ENCODE results near the gene EPHB2.

The EPHB2 gene

GRCh38 chr1:22782406-22782805, 71.8 kb downstream of the EPHB2 start:
- DNase-seq = no peak

- no peak for DNase-seq
These were observed 73.7 kb downstream of the EPHB2 start for GRCh38 chr1:22784317-22784716.

GRCh38 chr1:22784737-22785136, 74.1 kb downstream of the EPHB2 start:
- no peak for DNase-seq

GRCh38 chr1:22786101-22786500, 75.5 kb downstream of the EPHB2 start:
- no peak for DNase-seq

GRCh38 chr1:22786719-22787489, 76.3 kb downstream of the EPHB2 start:
- no peak for DNase-seq

- no peak for DNase-seq
These were observed 77.0 kb downstream of the EPHB2 start for GRCh38 chr1:22787636-22788035.

- no peak for DNase-seq
These were observed 77.6 kb downstream of the EPHB2 start for GRCh38 chr1:22788254-22788661.

- DNase-seq = no peak
These were observed 78.8 kb downstream of the EPHB2 start for GRCh38 chr1:22789356-22789994.

- DNase-seq = no peak
These were observed 79.8 kb downstream of the EPHB2 start for GRCh38 chr1:22790232-22791008.

- DNase-seq = no peak
These were observed 81.2 kb downstream of the EPHB2 start for GRCh38 chr1:22791831-22792347.

GRCh38 chr1:22792396-22793160, 81.9 kb downstream of the EPHB2 start:
- DNase-seq = no peak

GRCh38 chr1:22793647-22794046, 83.0 kb downstream of the EPHB2 start:
- DNase-seq = no peak

GRCh38 chr1:22794647-22795365, 84.2 kb downstream of the EPHB2 start:
- DNase-seq = no peak

GRCh38 chr1:22795366-22795714, 84.7 kb downstream of the EPHB2 start:
- no peak for DNase-seq

GRCh38 chr1:22796642-22797041, 86.0 kb downstream of the EPHB2 start:
- no peak for DNase-seq

- no peak for DNase-seq
These were observed 87.4 kb downstream of the EPHB2 start for GRCh38 chr1:22798083-22798482.

GRCh38 chr1:22799971-22800370, 89.3 kb downstream of the EPHB2 start:
- DNase-seq = no peak

GRCh38 chr1:22800629-22801028, 90.0 kb downstream of the EPHB2 start:
- no peak for DNase-seq

GRCh38 chr1:22801347-22801746, 90.7 kb downstream of the EPHB2 start:
- DNase-seq = no peak

- DNase-seq = no peak
These were observed 91.1 kb downstream of the EPHB2 start for GRCh38 chr1:22801761-22802160.

- DNase-seq = no peak
These were observed 93.2 kb downstream of the EPHB2 start for GRCh38 chr1:22803833-22804232.

GRCh38 chr1:22804406-22804805, 93.8 kb downstream of the EPHB2 start:
- DNase-seq = no peak

Measured in GOT3 (cell line).